SH-SY5Y (cell line): Measurements from ENCODE around the gene OOSP1.

Experiments used
- GATA2 ChIP-seq: IDR thresholded peaks from 2 replicates; pipeline ENCODE4 v1.6.1; 2011; ENCODE audit warnings: mild to moderate bottlenecking, low read depth, low read length
- GATA3 ChIP-seq: IDR thresholded peaks from 2 replicates; pipeline ENCODE4 v1.6.1; 2011; ENCODE audit warnings: low read depth, mild to moderate bottlenecking, low read length, moderate library complexity

GRCh38 chr11:59918987-59919589 lies 19.1 kb upstream of the OOSP1 start:
- TF ChIP-seq GATA2 (no peak), GATA3 (no peak)
